GM12878 (cell line): Measurements from ENCODE around the gene MYL12B. TPM values are rescaled to one million over a fixed set of nuclear protein-coding genes. Genes with fewer than 3 reads are reported as not detected.

Source experiments
- BMI1 ChIP-seq: fragments of 450-650 bp; IDR thresholded peaks from 2 replicates; pipeline ENCODE4 v1.6.1; 2016; ENCODE audit warnings: mild to moderate bottlenecking, moderate library complexity, borderline replicate concordance
- BRCA1 ChIP-seq: IDR thresholded peaks from 2 replicates; pipeline ENCODE4 v1.6.1; 2011; ENCODE audit warnings: low read depth, low read length, improper control_type of control experiment
- CBX5 ChIP-seq: sonication (generic); IDR thresholded peaks from 2 replicates; pipeline ENCODE4 v1.6.1; 2016; ENCODE audit warnings: low read depth, moderate library complexity, mild to moderate bottlenecking, inconsistent platforms
- CEBPB ChIP-seq, 2 experiments: fragments of 150-350 bp in 1 of 2; IDR thresholded peaks; 2 replicates each; pipeline ENCODE4 v1.6.1; 2012 to 2014; ENCODE audit warnings: low read depth in 2 of 2, low read length in 2 of 2, borderline replicate concordance in 1 of 2, inconsistent platforms in 1 of 2
- EZH2 ChIP-seq: IDR thresholded peaks from 2 replicates; pipeline ENCODE4 v1.6.1; 2012; ENCODE audit warnings: low read depth, mild to moderate bottlenecking, control low read depth, inconsistent platforms, low read length, borderline replicate concordance; ENCODE audit not compliant: control insufficient read depth
- MLLT1 ChIP-seq: fragments of 450-650 bp; IDR thresholded peaks from 2 replicates; pipeline ENCODE4 v1.6.1; 2016; ENCODE audit warnings: mild to moderate bottlenecking
- NFYB ChIP-seq: IDR thresholded peaks from 2 replicates; pipeline ENCODE4 v1.6.1; 2011; ENCODE audit warnings: low read depth, mild to moderate bottlenecking, low read length, improper control_type of control experiment, moderate library complexity; ENCODE audit not compliant: insufficient read depth
- PBX3 ChIP-seq: IDR thresholded peaks from 2 replicates; pipeline ENCODE4 v1.6.1; 2011; ENCODE audit warnings: mild to moderate bottlenecking, low read depth, low read length, moderate library complexity; ENCODE audit not compliant: insufficient replicate concordance
- RELA ChIP-seq: fragments of 450-650 bp; IDR thresholded peaks from 2 replicates; pipeline ENCODE4 v1.8.0; 2014; ENCODE audit warnings: borderline replicate concordance; ENCODE audit not compliant: partially characterized antibody
- SKIL ChIP-seq: fragments of 450-650 bp; IDR thresholded peaks from 2 replicates; pipeline ENCODE4 v1.6.1; 2017; ENCODE audit warnings: mild to moderate bottlenecking, low read depth, inconsistent platforms; ENCODE audit not compliant: poor library complexity, severe bottlenecking
- SREBF2 ChIP-seq: IDR thresholded peaks from 2 replicates; pipeline ENCODE4 v1.6.1; 2012; ENCODE audit warnings: mild to moderate bottlenecking, low read length
- SRF ChIP-seq, 2 experiments: IDR thresholded peaks; 2 replicates each; pipeline ENCODE4 v1.6.1; 2011; ENCODE audit warnings: low read depth in 2 of 2, low read length in 2 of 2, mild to moderate bottlenecking in 1 of 2, moderate library complexity in 1 of 2
- STAT1 ChIP-seq: fragments of 450-650 bp; conservative IDR thresholded peaks from 2 replicates; pipeline ENCODE4 v1.6.1; 2014; ENCODE audit warnings: antibody characterized with exemption, mild to moderate bottlenecking
- TCF7 ChIP-seq: IDR thresholded peaks from 2 replicates; pipeline ENCODE4 v1.6.1; 2014; ENCODE audit warnings: antibody characterized with exemption, borderline replicate concordance
- USF2 ChIP-seq: IDR thresholded peaks from 2 replicates; pipeline ENCODE4 v1.6.1; 2011; ENCODE audit warnings: low read depth, low read length, improper control_type of control experiment, borderline replicate concordance
- ZNF217 ChIP-seq: fragments of 450-650 bp; IDR thresholded peaks from 2 replicates; pipeline ENCODE4 v1.6.1; 2017; ENCODE audit warnings: antibody characterized with exemption, mild to moderate bottlenecking
- ZNF687 ChIP-seq: fragments of 450-650 bp; IDR thresholded peaks from 2 replicates; pipeline ENCODE4 v1.6.1; 2017; ENCODE audit warnings: mild to moderate bottlenecking, moderate library complexity
- polyA plus RNA-seq, 11 experiments: library from polyadenylated mRNA; depleted of rRNA in 4 of 11; unstranded in 6 of 11; stranded (reverse) in 5 of 11; fragments of >200 nt; fragmentation: Nextera tagmentation in 4 of 11; fragmentation: Illumina TruSeq in 1 of 11; extraction: Ambion mirVana in 4 of 11; extraction: Trizol in 1 of 11; gene quantifications; 1 replicate in 1 of 11; 2 replicates in 10 of 11; pipeline versions ENCODE4 v1.2.1 to v1.2.3, GENCODE V29; 2011 to 2016; ENCODE audit warnings: inconsistent platforms in 2 of 11, missing spikeins in 2 of 11, low read depth in 1 of 11
- total RNA-seq, 4 experiments: library from RNA; depleted of rRNA in 3 of 4; stranded (reverse); fragments of >200 nt in 3 of 4; fragmentation: Illumina TruSeq in 1 of 4; extraction: Trizol in 1 of 4; gene quantifications; 2 replicates each; pipeline versions ENCODE4 v1.2.1 to v1.2.3, GENCODE V29; 2013 to 2021

Gene MYL12B
- total and polyA plus RNA-seq, 10 of the 15 experiments (the other 5 are each of a cell fraction or from before 2014, with no cell fraction given): 179 to 739 (median 400) TPM

DNA sequence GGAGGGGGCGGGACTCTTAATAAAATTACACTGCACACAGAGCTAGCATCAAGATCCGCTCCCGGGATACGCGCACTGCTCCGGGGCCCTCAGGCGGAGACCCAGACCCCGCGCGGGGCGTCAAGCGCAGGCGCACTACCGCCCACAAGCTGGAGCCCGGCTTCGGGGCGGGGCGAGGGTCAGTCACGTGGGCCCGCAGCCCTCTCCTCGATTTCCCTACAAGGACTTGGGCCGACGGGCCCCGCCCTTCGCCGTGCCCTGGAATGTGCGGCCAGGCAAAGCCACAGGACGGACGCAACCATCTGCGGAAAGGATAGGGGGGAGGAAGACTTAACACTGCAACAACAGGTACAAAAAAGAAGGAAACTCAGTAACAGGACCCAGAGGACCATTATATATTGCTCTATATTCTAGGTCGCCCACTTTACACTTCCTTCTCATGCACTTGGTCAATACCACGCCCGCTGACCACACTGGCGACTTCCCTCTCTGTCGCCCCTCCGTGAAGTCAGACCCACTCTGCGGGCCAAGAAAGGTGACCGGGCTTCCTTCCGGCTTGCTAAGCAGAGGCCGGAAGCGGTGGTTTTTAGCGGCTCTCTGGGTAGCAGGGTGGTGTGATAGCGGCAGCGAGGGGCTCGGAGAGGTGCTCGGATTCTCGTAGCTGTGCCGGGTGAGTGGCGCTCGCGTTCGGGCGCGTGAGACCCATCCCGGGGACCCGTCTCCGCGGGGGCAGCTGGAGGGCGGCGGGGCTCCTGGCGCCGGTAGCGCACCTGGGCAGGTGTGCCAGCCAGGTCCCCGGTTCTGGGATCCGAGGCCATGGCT is 14.5 kb upstream of the MYL12B start, which contains the start of gene MYL12A (continued):
- TF ChIP-seq RELA (peak; percentile 16), USF2 (peak; percentile 92), ZNF687 (peak; percentile 69), ZNF217 (no peak), CBX5 (peak; percentile 83; the same call in 1 of the 2 replicates), TCF7 (0 out of 2 replicates have a peak, but pooled peaks have one; percentile 61), MLLT1 (peak; percentile 98), NFYB (0 out of 2 replicates have a peak, but pooled peaks have one; percentile 40), SKIL (peak; percentile 99), SREBF2 (no peak), SRF (IDR thresholded peaks at IDR 0.05; ENCODE audit: low read depth in 2 of 2, low read length in 2 of 2) (peak; percentile 85 to 97), CEBPB (IDR thresholded peaks at IDR 0.05; ENCODE audit: borderline replicate concordance in 1 of 2, low read depth in 2 of 2, low read length in 2 of 2) (no peak), PBX3 (no peak), STAT1 (no peak; the same call in 1 of the 2 replicates), BMI1 (no peak), EZH2 (no peak), BRCA1 (no peak)
